HL-60 (cell line): Measurements from ENCODE around the gene LRFN4.

Source experiments
- CTCF ChIP-seq: IDR thresholded peaks from one replicate; pipeline ENCODE4 v1.5.1; 2011; ENCODE audit warnings: low read length, control low read depth, inconsistent platforms; ENCODE audit not compliant: insufficient read depth
- GABPA ChIP-seq: IDR thresholded peaks from 2 replicates; pipeline ENCODE4 v1.6.1; 2012; ENCODE audit warnings: low read depth
- POLR2AphosphoS5 ChIP-seq: IDR thresholded peaks from 2 replicates; pipeline ENCODE4 v1.6.1; 2012; ENCODE audit warnings: low read depth
- REST ChIP-seq: IDR thresholded peaks from 2 replicates; pipeline ENCODE4 v1.6.1; 2012; ENCODE audit warnings: low read depth; ENCODE audit not compliant: insufficient replicate concordance

DNA sequence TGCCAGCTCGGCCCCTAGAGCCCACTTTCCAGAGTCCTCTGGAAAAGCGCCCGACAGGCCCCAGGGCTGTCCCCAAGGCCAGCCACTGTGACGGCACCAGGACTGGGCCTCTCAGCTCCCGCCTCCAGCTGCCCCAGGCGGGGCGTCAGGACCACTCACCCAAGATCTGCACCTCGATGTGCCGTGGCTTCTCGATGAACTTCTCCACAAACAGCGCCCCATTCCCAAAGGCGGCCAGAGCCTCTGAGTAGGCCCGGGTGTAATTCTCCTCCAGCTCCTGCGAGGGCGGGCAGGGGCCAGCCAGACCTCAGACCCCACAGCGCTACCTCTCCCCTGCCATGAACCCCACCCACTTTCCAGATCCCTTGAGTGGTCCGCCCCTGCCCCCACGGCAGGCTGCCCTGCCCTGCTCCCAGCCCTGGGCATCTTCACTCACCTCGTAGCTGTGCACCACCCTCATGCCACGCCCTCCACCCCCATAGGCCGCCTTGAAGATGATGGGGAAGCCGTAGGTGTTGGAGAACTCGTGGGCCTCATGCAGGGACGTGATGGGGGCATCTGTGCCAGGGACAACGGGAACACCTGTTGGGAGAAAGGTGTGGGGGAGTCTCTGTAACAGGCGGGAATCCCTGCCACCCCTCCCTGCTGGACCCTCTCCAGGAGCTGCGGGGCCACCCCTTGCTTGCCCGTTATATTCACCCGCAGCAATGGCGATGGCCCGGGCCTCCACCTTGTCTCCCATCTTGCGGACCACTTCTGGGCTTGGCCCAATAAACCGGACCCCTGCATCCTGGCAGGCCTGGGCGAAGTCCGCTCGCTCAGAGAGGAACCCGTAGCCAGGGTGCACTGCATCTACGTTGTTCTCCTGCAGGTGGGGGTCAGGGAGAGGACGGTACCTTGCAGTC lies 14.0 kb downstream of the LRFN4 start:
- TF ChIP-seq POLR2AphosphoS5 = no peak
- no peak for TF ChIP-seq CTCF
- TF ChIP-seq REST = no peak
- no peak for TF ChIP-seq GABPA
